HepG2 (cell line): ENCODE results near the gene RAB6A. TPM values are rescaled to one million over a fixed set of nuclear protein-coding genes. Genes with fewer than 3 reads are reported as not detected.

Experiments used
- ARHGAP35 ChIP-seq: sonication (generic); formaldehyde crosslinking; IDR thresholded peaks from 2 replicates; pipeline ENCODE4 v1.9.0; 2022; ENCODE audit warnings: mild to moderate bottlenecking, inconsistent platforms, moderate library complexity, missing genetic modification reagents, borderline replicate concordance
- ATF7-NPFF ChIP-seq: sonication (generic); formaldehyde crosslinking; IDR thresholded peaks from 2 replicates; pipeline ENCODE4 v1.8.1; 2023; ENCODE audit warnings: mild to moderate bottlenecking, low read depth, missing genetic modification reagents, moderate library complexity
- FOXM1 ChIP-seq: sonication (generic); formaldehyde crosslinking; IDR thresholded peaks from 2 replicates; pipeline ENCODE4 v1.5.0; 2020; ENCODE audit warnings: missing genetic modification reagents
- GATAD1 ChIP-seq: IDR thresholded peaks from 2 replicates; pipeline ENCODE4 v1.6.1; 2016; ENCODE audit warnings: missing genetic modification reagents, missing compliant biosample characterization
- JDP2 ChIP-seq: sonication (generic); formaldehyde crosslinking; IDR thresholded peaks from 2 replicates; pipeline ENCODE4 v1.8.1; 2022; ENCODE audit warnings: missing genetic modification reagents, borderline replicate concordance
- MEIS1 ChIP-seq: sonication (generic); formaldehyde crosslinking; IDR thresholded peaks from 2 replicates; pipeline ENCODE4 v1.9.0; 2021; ENCODE audit warnings: mild to moderate bottlenecking, missing genetic modification reagents, moderate library complexity, borderline replicate concordance
- NFYB ChIP-seq: sonication (generic); formaldehyde crosslinking; IDR thresholded peaks from 2 replicates; pipeline ENCODE4 v1.4.0; 2020; ENCODE audit warnings: missing genetic modification reagents
- RBM22 ChIP-seq: fragments of 200-400 bp; formaldehyde crosslinking; optimal IDR thresholded peaks from 2 replicates; pipeline ENCODE3; 2017; ENCODE audit warnings: mild to moderate bottlenecking, low read length, moderate library complexity
- RXRB ChIP-seq: IDR thresholded peaks from 2 replicates; pipeline ENCODE4 v1.6.1; 2016; ENCODE audit warnings: borderline replicate concordance, missing genetic modification reagents, missing compliant biosample characterization
- XRCC5 ChIP-seq: fragments of 200-400 bp; formaldehyde crosslinking; optimal IDR thresholded peaks from 2 replicates; pipeline ENCODE3; 2017; ENCODE audit warnings: mild to moderate bottlenecking, low read length
- ZC3H4 ChIP-seq: sonication (generic); formaldehyde crosslinking; IDR thresholded peaks from 2 replicates; pipeline ENCODE4 v1.4.0; 2020; ENCODE audit warnings: missing genetic modification reagents, borderline replicate concordance
- ZFY ChIP-seq: sonication (generic); formaldehyde crosslinking; IDR thresholded peaks from 2 replicates; pipeline ENCODE4 v1.4.0; 2020; ENCODE audit warnings: missing genetic modification reagents
- ZNF124 ChIP-seq: sonication (generic); formaldehyde crosslinking; IDR thresholded peaks from 2 replicates; pipeline ENCODE4 v1.4.0; 2020; ENCODE audit warnings: missing genetic modification reagents
- ZNF350 ChIP-seq: sonication (generic); formaldehyde crosslinking; IDR thresholded peaks from 2 replicates; pipeline ENCODE4 v1.4.0; 2020; ENCODE audit warnings: mild to moderate bottlenecking, low read depth, missing genetic modification reagents, borderline replicate concordance
- ZNF354B ChIP-seq: sonication (generic); formaldehyde crosslinking; IDR thresholded peaks from 2 replicates; pipeline ENCODE4 v1.8.0; 2022; ENCODE audit warnings: mild to moderate bottlenecking, missing genetic modification reagents
- ZNF549 ChIP-seq: sonication (generic); formaldehyde crosslinking; IDR thresholded peaks from 2 replicates; pipeline ENCODE4 v1.5.0; 2020; ENCODE audit warnings: missing genetic modification reagents
- ZNF577 ChIP-seq: sonication (generic); formaldehyde crosslinking; IDR thresholded peaks from 2 replicates; pipeline ENCODE4 v1.4.0; 2020; ENCODE audit warnings: mild to moderate bottlenecking, low read depth, missing genetic modification reagents, borderline replicate concordance
- ZNF839 ChIP-seq: sonication (generic); formaldehyde crosslinking; IDR thresholded peaks from 2 replicates; pipeline ENCODE4 v1.4.0; 2020; ENCODE audit warnings: missing genetic modification reagents, mild to moderate bottlenecking, borderline replicate concordance
- polyA plus RNA-seq, 8 experiments: library from polyadenylated mRNA; depleted of rRNA in 3 of 8; stranded (reverse) in 7 of 8; unstranded in 1 of 8; fragments of >200 nt; fragmentation: Illumina TruSeq in 4 of 8; extraction: Trizol in 4 of 8; gene quantifications; 2 replicates each; pipeline versions ENCODE4 v1.2.1 to v1.2.3, GENCODE V29; 2011 to 2016; ENCODE audit warnings: low read depth in 4 of 8, missing spikeins in 1 of 8, mixed read lengths in 1 of 8; ENCODE audit not compliant: insufficient read depth in 1 of 8
- total RNA-seq, 5 experiments: library from RNA; depleted of rRNA; stranded (reverse); fragments of >200 nt; fragmentation: Illumina TruSeq; extraction: Trizol; gene quantifications; 2 replicates each; pipeline ENCODE4 v1.2.3, GENCODE V29; 2016; ENCODE audit warnings: low read depth in 1 of 5
- TF ChIP-seq, protein P1 (sequence below): sonication (generic); formaldehyde crosslinking; IDR thresholded peaks from 2 replicates; pipeline ENCODE4 v1.4.0; 2020; ENCODE audit warnings: missing genetic modification reagents, borderline replicate concordance
- TF ChIP-seq, protein P2 (sequence below): sonication (generic); formaldehyde crosslinking; conservative IDR thresholded peaks from 2 replicates; pipeline ENCODE4 v1.4.0; 2020; ENCODE audit warnings: missing genetic modification reagents
- TF ChIP-seq, protein P3 (sequence below): sonication (generic); formaldehyde crosslinking; IDR thresholded peaks from 2 replicates; pipeline ENCODE4 v1.5.0; 2020; ENCODE audit warnings: missing genetic modification reagents
- TF ChIP-seq, protein P4 (sequence below): sonication (generic); formaldehyde crosslinking; IDR thresholded peaks from 2 replicates; pipeline ENCODE4 v1.8.1; 2022; ENCODE audit warnings: low read depth, mild to moderate bottlenecking, missing genetic modification reagents

Gene RAB6A
- total and polyA plus RNA-seq, 2 of the 13 experiments (the other 11 are each of a cell fraction or from before 2014, with no cell fraction given): 74.3 to 121 TPM

DNA sequence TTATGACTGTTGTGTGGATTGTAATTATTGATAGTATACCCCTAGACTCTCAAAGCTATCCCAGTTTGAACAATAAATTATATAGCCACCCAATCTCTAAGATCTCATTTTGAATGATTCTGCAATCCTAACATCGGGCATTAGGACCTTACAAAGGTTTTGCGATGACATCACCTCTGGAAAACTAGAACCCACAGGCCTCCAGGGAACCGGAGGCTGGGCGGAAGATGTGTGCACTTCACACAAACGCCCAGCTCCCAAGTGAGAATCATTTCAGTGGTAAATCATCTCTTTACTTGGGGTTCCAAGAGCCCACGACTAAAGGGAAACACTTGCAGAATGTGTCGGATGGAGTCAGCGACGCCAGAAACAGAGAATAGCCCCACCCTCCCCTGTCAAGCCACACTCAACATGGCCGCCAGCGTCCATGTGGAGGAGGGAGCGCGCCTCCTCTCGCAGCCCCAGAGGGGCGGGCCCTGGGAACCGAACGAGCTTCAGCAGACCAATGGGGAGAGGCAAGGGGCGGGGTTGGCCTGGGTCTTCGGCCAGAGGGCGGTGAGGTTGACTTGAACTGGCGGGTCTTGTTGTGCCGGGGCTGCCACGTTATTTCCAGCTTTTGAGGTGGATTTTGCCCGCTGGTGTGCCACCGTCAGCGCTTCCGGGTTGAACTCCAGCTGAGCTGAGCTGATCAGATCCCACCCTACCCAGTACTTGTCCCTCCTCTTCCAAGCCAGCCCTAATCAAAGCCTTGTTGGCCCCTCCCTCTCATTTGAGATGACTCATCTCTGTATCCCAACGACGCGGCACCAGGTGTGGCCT is 18.4 kb upstream of the RAB6A start (continued):
- TF ChIP-seq, protein P1, sequence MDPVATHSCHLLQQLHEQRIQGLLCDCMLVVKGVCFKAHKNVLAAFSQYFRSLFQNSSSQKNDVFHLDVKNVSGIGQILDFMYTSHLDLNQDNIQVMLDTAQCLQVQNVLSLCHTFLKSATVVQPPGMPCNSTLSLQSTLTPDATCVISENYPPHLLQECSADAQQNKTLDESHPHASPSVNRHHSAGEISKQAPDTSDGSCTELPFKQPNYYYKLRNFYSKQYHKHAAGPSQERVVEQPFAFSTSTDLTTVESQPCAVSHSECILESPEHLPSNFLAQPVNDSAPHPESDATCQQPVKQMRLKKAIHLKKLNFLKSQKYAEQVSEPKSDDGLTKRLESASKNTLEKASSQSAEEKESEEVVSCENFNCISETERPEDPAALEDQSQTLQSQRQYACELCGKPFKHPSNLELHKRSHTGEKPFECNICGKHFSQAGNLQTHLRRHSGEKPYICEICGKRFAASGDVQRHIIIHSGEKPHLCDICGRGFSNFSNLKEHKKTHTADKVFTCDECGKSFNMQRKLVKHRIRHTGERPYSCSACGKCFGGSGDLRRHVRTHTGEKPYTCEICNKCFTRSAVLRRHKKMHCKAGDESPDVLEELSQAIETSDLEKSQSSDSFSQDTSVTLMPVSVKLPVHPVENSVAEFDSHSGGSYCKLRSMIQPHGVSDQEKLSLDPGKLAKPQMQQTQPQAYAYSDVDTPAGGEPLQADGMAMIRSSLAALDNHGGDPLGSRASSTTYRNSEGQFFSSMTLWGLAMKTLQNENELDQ (CRISPR knock-in tag): no peak
- TF ChIP-seq MEIS1 (CRISPR knock-in tag): no peak; the same call in 1 of the 2 replicates
- TF ChIP-seq ZNF354B: no peak
- TF ChIP-seq ZFY (CRISPR knock-in tag): peak; percentile 73
- peak; percentile 84 for TF ChIP-seq NFYB
- TF ChIP-seq XRCC5: peak; percentile 79
- peak; percentile 61; the same call in 1 of the 2 replicates for TF ChIP-seq GATAD1 (CRISPR knock-in tag)
- TF ChIP-seq ZNF577 (CRISPR knock-in tag): no peak
- TF ChIP-seq, protein P2, sequence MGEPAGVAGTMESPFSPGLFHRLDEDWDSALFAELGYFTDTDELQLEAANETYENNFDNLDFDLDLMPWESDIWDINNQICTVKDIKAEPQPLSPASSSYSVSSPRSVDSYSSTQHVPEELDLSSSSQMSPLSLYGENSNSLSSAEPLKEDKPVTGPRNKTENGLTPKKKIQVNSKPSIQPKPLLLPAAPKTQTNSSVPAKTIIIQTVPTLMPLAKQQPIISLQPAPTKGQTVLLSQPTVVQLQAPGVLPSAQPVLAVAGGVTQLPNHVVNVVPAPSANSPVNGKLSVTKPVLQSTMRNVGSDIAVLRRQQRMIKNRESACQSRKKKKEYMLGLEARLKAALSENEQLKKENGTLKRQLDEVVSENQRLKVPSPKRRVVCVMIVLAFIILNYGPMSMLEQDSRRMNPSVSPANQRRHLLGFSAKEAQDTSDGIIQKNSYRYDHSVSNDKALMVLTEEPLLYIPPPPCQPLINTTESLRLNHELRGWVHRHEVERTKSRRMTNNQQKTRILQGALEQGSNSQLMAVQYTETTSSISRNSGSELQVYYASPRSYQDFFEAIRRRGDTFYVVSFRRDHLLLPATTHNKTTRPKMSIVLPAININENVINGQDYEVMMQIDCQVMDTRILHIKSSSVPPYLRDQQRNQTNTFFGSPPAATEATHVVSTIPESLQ (CRISPR knock-in tag): peak; percentile 83; the same call in 1 of the 2 replicates
- no peak for TF ChIP-seq ATF7-NPFF (CRISPR knock-in tag)
- no peak for TF ChIP-seq ZNF549 (CRISPR knock-in tag)
- no peak for TF ChIP-seq ZC3H4
- TF ChIP-seq, protein P3, sequence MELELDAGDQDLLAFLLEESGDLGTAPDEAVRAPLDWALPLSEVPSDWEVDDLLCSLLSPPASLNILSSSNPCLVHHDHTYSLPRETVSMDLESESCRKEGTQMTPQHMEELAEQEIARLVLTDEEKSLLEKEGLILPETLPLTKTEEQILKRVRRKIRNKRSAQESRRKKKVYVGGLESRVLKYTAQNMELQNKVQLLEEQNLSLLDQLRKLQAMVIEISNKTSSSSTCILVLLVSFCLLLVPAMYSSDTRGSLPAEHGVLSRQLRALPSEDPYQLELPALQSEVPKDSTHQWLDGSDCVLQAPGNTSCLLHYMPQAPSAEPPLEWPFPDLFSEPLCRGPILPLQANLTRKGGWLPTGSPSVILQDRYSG (CRISPR knock-in tag): no peak
- TF ChIP-seq ZNF124 (CRISPR knock-in tag): peak; percentile 61; the same call in 1 of the 2 replicates
- TF ChIP-seq ZNF839 (CRISPR knock-in tag): no peak
- no peak for TF ChIP-seq RBM22
- TF ChIP-seq FOXM1 (CRISPR knock-in tag): no peak
- TF ChIP-seq JDP2 (CRISPR knock-in tag): no peak
- peak; percentile 78; the same call in 1 of the 2 replicates for TF ChIP-seq ZNF350 (CRISPR knock-in tag)
- no peak for TF ChIP-seq ARHGAP35 (CRISPR knock-in tag)
- TF ChIP-seq RXRB (CRISPR knock-in tag): peak; percentile 48
- TF ChIP-seq, protein P4, sequence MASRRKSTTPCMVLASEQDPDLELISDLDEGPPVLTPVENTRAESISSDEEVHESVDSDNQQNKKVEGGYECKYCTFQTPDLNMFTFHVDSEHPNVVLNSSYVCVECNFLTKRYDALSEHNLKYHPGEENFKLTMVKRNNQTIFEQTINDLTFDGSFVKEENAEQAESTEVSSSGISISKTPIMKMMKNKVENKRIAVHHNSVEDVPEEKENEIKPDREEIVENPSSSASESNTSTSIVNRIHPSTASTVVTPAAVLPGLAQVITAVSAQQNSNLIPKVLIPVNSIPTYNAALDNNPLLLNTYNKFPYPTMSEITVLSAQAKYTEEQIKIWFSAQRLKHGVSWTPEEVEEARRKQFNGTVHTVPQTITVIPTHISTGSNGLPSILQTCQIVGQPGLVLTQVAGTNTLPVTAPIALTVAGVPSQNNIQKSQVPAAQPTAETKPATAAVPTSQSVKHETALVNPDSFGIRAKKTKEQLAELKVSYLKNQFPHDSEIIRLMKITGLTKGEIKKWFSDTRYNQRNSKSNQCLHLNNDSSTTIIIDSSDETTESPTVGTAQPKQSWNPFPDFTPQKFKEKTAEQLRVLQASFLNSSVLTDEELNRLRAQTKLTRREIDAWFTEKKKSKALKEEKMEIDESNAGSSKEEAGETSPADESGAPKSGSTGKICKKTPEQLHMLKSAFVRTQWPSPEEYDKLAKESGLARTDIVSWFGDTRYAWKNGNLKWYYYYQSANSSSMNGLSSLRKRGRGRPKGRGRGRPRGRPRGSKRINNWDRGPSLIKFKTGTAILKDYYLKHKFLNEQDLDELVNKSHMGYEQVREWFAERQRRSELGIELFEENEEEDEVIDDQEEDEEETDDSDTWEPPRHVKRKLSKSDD (CRISPR knock-in tag): peak; percentile 77
